K562 (cell line): ENCODE measurements around the gene CUX1. TPM values are rescaled to one million over a fixed set of nuclear protein-coding genes. Genes with fewer than 3 reads are reported as not detected.

Experiments
- ATAC-seq: fragments of 200-7000 bp; cut with Tn5 transposase; 3 replicates; pipeline ENCODE4 v1.9.1; 2020; ENCODE audit warnings: moderate library complexity
- BruUV-seq: library from RNA; stranded (reverse); fragments of 400-500 nt; replicated peaks from 2 replicates; lab custom pipeline; 2021; lab: Mats Ljungman, UMichigan
- CTCF ChIA-PET: fragments of 300-600 bp; formaldehyde crosslinking; extraction: SDS; loops from one replicate; lab custom pipeline; 2021; ENCODE audit warnings: low intra/inter-chr PET ratio; lab: Yijun Ruan, JAX
- POLR2A ChIA-PET: fragments of 300-600, 350-650 bp; sonication (Branson Sonifier 250); formaldehyde crosslinking; extraction: SDS; loops from one replicate; lab custom pipeline; 2021; ENCODE audit warnings: antibody characterized with exemption, inconsistent platforms; lab: Yijun Ruan, JAX
- DNase-seq, 4 experiments: peaks; one replicate each; pipeline versions ENCODE4 v3.0.0 to v3.0.0-alpha.2; 2011 to 2018; ENCODE audit warnings: low spot score in 3 of 4, mixed read lengths in 3 of 4; ENCODE audit errors: extremely low read depth in 1 of 4
- FAIRE-seq: peaks from 2 replicates; lab custom pipeline; 2011; peaks lifted over from hg19 to GRCh38; lab: Jason Lieb, UNC
- H2AFZ ChIP-seq: 2 replicates; pipeline ENCODE4 v1.6.0; 2011; ENCODE audit warnings: low read depth, low read length, control low read depth, inconsistent platforms
- H3K27ac ChIP-seq: fragments of 200-600 bp; 3 replicates; pipeline ENCODE4 v1.8.0; 2011; ENCODE audit warnings: low read depth, mild to moderate bottlenecking, control low read depth, inconsistent platforms, low read length, moderate library complexity, mixed read lengths; ENCODE audit errors: extremely low read depth
- H3K27me3 ChIP-seq, 2 experiments: fragments of 300-600 bp in 1 of 2; 2 replicates in 1 of 2; 3 replicates in 1 of 2; pipeline versions ENCODE4 v1.6.0 to v1.8.0; 2011; ENCODE audit warnings: inconsistent platforms in 2 of 2, low read length in 2 of 2, mild to moderate bottlenecking in 1 of 2, mixed read lengths in 1 of 2, moderate library complexity in 1 of 2; ENCODE audit not compliant: control insufficient read depth in 2 of 2, insufficient read depth in 2 of 2
- H3K36me3 ChIP-seq: fragments of 300-600 bp; 3 replicates; pipeline ENCODE4 v1.8.0; 2011; ENCODE audit warnings: mild to moderate bottlenecking, low read length, inconsistent platforms; ENCODE audit not compliant: control insufficient read depth, insufficient read depth
- H3K4me1 ChIP-seq, 2 experiments: fragments of 200-600 bp in 1 of 2; replicated peaks in 1 of 2; 2 replicates in 1 of 2; 3 replicates in 1 of 2; pipeline versions ENCODE4 v1.5.1 to v1.8.0; 2011; ENCODE audit warnings: inconsistent platforms in 2 of 2, low read length in 2 of 2, mild to moderate bottlenecking in 1 of 2, mixed read lengths in 1 of 2, moderate library complexity in 1 of 2; ENCODE audit not compliant: control insufficient read depth in 2 of 2, insufficient read depth in 2 of 2
- H3K4me2 ChIP-seq: 2 replicates; pipeline ENCODE4 v1.6.1; 2011; ENCODE audit warnings: low read length, control low read depth, inconsistent platforms, mixed read lengths; ENCODE audit not compliant: insufficient read depth
- H3K4me3 ChIP-seq: fragments of 200-600 bp; sonication (generic), shearing (Covaris generic); 2 replicates; pipeline ENCODE4 v1.5.1; 2016; ENCODE audit warnings: control low read depth, inconsistent platforms
- H3K79me2 ChIP-seq: fragments of 200-600 bp; 3 replicates; pipeline ENCODE4 v1.8.0; 2011; ENCODE audit warnings: low read length, inconsistent platforms; ENCODE audit not compliant: control insufficient read depth, insufficient read depth
- H3K9ac ChIP-seq, 2 experiments: 2 replicates each; pipeline versions ENCODE4 v1.6.0 to v1.6.1; 2011; ENCODE audit warnings: low read depth in 2 of 2, low read length in 2 of 2, control low read depth in 1 of 2, inconsistent platforms in 1 of 2, mild to moderate bottlenecking in 1 of 2, mixed read lengths in 1 of 2; ENCODE audit not compliant: insufficient read depth in 1 of 2
- H3K9me1 ChIP-seq: one replicate; pipeline ENCODE4 v1.6.0; 2011; ENCODE audit warnings: inconsistent platforms, mild to moderate bottlenecking, low read length, moderate library complexity; ENCODE audit not compliant: control insufficient read depth, insufficient read depth
- H3K9me3 ChIP-seq: replicated peaks from 2 replicates; pipeline ENCODE4 v1.5.1; 2011; ENCODE audit warnings: low read depth, low read length, inconsistent platforms; ENCODE audit not compliant: control insufficient read depth, insufficient read depth
- H4K20me1 ChIP-seq: replicated peaks from 2 replicates; pipeline ENCODE4 v1.6.1; 2011; ENCODE audit warnings: low read length, inconsistent platforms, mixed read lengths; ENCODE audit not compliant: control insufficient read depth, insufficient read depth
- ATF7 ChIP-seq: fragments of 450-650 bp; IDR thresholded peaks from 2 replicates; pipeline ENCODE4 v1.7.1; 2014; ENCODE audit warnings: mild to moderate bottlenecking, moderate library complexity
- HCFC1 ChIP-seq: IDR thresholded peaks from 2 replicates; pipeline ENCODE4 v1.6.1; 2012; ENCODE audit warnings: low read depth, low read length, improper control_type of control experiment
- RBM15 ChIP-seq: fragments of 200-400 bp; formaldehyde crosslinking; IDR thresholded peaks from 2 replicates; pipeline ENCODE4 v1.6.1; 2018; ENCODE audit warnings: mild to moderate bottlenecking, low read length, moderate library complexity; ENCODE audit not compliant: insufficient read depth
- ZC3H4 ChIP-seq: sonication (generic); formaldehyde crosslinking; IDR thresholded peaks from 2 replicates; pipeline ENCODE4 v1.9.0; 2021; ENCODE audit warnings: missing genetic modification reagents, borderline replicate concordance
- ZNF778 ChIP-seq: fragments of 450-650 bp; formaldehyde crosslinking; IDR thresholded peaks from 2 replicates; pipeline ENCODE4 v1.4.0; 2020; ENCODE audit warnings: mild to moderate bottlenecking, moderate library complexity
- WGBS: fragments of 100-300 bp; shearing (Covaris generic); methylation state at CpG from one replicate; pipeline ENCODE4 v1.1.6; 2016; ENCODE audit warnings: low coverage, mixed read lengths; ENCODE audit not compliant: insufficient coverage; ENCODE audit errors: missing lambda C conversion rate; 5-methylcytosine and 5-hydroxymethylcytosine counted together
- in situ Hi-C: fragments of 300-500 bp; cut with MboI; formaldehyde crosslinking; loops from 4 replicates; pipeline ENCODE4 v1.15.0; 2018; ENCODE audit warnings: inconsistent platforms, mixed read lengths
- intact Hi-C: fragments of 100-400 bp; cut with micrococcal nuclease; formaldehyde crosslinking; loops from 2 replicates; pipeline ENCODE4 v1.14.2; 2022
- polyA plus RNA-seq, 8 experiments: library from polyadenylated mRNA; depleted of rRNA in 4 of 8; stranded (reverse) in 5 of 8; unstranded in 3 of 8; fragments of >200 nt; fragmentation: Nextera tagmentation in 2 of 8; fragmentation: Illumina TruSeq in 1 of 8; extraction: Ambion mirVana in 2 of 8; extraction: Trizol in 1 of 8; gene quantifications; 2 replicates each; pipeline versions ENCODE4 v1.2.1 to v1.2.3, GENCODE V29; 2011 to 2014; ENCODE audit warnings: inconsistent platforms in 1 of 8, missing spikeins in 1 of 8
- total RNA-seq, 7 experiments: library from RNA; depleted of rRNA in 6 of 7; stranded (reverse); fragments of >200 nt in 6 of 7; fragmentation: Illumina TruSeq in 2 of 7; extraction: Trizol in 2 of 7; gene quantifications; 2 replicates each; pipeline versions ENCODE4 v1.2.1 to v1.2.3, GENCODE V29; 2011 to 2021; ENCODE audit warnings: low replicate concordance in 1 of 7
- TF ChIP-seq, protein P1 (sequence below): fragments of 450-650 bp; formaldehyde crosslinking; IDR thresholded peaks from 2 replicates; pipeline ENCODE4 v1.4.0; 2022; ENCODE audit warnings: missing genetic modification characterization
- TF ChIP-seq, protein P2 (sequence below): fragments of 450-650 bp; IDR thresholded peaks from 2 replicates; pipeline ENCODE4 v1.6.1; 2016; ENCODE audit warnings: mild to moderate bottlenecking, moderate library complexity

The CUX1 gene
- total and polyA plus RNA-seq, 9 of the 15 experiments (the other 6 are each of a cell fraction or from before 2014, with no cell fraction given): 3.6 to 55.3 (median 25.2) TPM

DNA sequence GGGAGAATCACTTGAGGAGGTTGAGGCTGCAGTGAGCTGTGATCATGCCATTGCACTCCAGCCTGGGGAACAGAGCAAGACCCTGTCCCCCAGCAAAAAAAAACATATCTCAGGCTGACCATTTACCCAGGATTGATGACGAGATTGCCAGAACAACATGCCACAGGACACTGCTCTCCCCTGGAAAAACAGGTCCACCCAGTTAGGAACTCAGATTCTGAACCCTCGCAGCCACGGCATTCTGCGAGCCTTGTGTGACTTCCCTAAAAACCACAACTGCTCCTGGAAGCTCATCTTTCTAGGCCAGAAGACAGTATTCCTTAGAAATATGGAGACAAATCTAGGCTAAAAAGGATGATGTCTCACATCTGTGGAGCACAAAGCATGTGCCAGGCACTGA, 427.2 kb downstream of the CUX1 start:
- Histone ChIP-seq H3K79me2 (no peaks in the 10 kb centered on the region), H3K36me3 (peaks cover 42% of the 10 kb centered on the region), H3K4me3 (no peak overlapping the region), H4K20me1 (no peaks in the 10 kb centered on the region), H3K27ac (no peak overlapping the region), H3K9ac (peak overlapping the region in 1 of 2 experiments; percentile 65; a peak in 1 of 4 replicates), H2AFZ (no peak overlapping the region), H3K9me1 (no peaks in the 10 kb centered on the region), H3K9me3 (no peaks in the 10 kb centered on the region), H3K27me3 (no peaks in the 10 kb centered on the region), H3K4me2 (no peak overlapping the region), H3K4me1 (peaks cover 0 to 5% of the 10 kb centered on the region in 2 experiments; a peak in 2 of 5 replicates)
- 81% methylated on average over 4 of the region's 4 CpGs for WGBS
- no peak for TF ChIP-seq RBM15
- TF ChIP-seq, protein P1, sequence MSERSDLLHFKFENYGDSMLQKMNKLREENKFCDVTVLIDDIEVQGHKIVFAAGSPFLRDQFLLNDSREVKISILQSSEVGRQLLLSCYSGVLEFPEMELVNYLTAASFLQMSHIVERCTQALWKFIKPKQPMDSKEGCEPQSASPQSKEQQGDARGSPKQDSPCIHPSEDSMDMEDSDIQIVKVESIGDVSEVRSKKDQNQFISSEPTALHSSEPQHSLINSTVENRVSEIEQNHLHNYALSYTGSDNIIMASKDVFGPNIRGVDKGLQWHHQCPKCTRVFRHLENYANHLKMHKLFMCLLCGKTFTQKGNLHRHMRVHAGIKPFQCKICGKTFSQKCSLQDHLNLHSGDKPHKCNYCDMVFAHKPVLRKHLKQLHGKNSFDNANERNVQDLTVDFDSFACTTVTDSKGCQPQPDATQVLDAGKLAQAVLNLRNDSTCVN: no peak
- TF ChIP-seq HCFC1: no peak
- TF ChIP-seq ATF7: no peak
- TF ChIP-seq, protein P2, sequence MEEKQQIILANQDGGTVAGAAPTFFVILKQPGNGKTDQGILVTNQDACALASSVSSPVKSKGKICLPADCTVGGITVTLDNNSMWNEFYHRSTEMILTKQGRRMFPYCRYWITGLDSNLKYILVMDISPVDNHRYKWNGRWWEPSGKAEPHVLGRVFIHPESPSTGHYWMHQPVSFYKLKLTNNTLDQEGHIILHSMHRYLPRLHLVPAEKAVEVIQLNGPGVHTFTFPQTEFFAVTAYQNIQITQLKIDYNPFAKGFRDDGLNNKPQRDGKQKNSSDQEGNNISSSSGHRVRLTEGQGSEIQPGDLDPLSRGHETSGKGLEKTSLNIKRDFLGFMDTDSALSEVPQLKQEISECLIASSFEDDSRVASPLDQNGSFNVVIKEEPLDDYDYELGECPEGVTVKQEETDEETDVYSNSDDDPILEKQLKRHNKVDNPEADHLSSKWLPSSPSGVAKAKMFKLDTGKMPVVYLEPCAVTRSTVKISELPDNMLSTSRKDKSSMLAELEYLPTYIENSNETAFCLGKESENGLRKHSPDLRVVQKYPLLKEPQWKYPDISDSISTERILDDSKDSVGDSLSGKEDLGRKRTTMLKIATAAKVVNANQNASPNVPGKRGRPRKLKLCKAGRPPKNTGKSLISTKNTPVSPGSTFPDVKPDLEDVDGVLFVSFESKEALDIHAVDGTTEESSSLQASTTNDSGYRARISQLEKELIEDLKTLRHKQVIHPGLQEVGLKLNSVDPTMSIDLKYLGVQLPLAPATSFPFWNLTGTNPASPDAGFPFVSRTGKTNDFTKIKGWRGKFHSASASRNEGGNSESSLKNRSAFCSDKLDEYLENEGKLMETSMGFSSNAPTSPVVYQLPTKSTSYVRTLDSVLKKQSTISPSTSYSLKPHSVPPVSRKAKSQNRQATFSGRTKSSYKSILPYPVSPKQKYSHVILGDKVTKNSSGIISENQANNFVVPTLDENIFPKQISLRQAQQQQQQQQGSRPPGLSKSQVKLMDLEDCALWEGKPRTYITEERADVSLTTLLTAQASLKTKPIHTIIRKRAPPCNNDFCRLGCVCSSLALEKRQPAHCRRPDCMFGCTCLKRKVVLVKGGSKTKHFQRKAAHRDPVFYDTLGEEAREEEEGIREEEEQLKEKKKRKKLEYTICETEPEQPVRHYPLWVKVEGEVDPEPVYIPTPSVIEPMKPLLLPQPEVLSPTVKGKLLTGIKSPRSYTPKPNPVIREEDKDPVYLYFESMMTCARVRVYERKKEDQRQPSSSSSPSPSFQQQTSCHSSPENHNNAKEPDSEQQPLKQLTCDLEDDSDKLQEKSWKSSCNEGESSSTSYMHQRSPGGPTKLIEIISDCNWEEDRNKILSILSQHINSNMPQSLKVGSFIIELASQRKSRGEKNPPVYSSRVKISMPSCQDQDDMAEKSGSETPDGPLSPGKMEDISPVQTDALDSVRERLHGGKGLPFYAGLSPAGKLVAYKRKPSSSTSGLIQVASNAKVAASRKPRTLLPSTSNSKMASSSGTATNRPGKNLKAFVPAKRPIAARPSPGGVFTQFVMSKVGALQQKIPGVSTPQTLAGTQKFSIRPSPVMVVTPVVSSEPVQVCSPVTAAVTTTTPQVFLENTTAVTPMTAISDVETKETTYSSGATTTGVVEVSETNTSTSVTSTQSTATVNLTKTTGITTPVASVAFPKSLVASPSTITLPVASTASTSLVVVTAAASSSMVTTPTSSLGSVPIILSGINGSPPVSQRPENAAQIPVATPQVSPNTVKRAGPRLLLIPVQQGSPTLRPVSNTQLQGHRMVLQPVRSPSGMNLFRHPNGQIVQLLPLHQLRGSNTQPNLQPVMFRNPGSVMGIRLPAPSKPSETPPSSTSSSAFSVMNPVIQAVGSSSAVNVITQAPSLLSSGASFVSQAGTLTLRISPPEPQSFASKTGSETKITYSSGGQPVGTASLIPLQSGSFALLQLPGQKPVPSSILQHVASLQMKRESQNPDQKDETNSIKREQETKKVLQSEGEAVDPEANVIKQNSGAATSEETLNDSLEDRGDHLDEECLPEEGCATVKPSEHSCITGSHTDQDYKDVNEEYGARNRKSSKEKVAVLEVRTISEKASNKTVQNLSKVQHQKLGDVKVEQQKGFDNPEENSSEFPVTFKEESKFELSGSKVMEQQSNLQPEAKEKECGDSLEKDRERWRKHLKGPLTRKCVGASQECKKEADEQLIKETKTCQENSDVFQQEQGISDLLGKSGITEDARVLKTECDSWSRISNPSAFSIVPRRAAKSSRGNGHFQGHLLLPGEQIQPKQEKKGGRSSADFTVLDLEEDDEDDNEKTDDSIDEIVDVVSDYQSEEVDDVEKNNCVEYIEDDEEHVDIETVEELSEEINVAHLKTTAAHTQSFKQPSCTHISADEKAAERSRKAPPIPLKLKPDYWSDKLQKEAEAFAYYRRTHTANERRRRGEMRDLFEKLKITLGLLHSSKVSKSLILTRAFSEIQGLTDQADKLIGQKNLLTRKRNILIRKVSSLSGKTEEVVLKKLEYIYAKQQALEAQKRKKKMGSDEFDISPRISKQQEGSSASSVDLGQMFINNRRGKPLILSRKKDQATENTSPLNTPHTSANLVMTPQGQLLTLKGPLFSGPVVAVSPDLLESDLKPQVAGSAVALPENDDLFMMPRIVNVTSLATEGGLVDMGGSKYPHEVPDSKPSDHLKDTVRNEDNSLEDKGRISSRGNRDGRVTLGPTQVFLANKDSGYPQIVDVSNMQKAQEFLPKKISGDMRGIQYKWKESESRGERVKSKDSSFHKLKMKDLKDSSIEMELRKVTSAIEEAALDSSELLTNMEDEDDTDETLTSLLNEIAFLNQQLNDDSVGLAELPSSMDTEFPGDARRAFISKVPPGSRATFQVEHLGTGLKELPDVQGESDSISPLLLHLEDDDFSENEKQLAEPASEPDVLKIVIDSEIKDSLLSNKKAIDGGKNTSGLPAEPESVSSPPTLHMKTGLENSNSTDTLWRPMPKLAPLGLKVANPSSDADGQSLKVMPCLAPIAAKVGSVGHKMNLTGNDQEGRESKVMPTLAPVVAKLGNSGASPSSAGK: no peak
- no peak for TF ChIP-seq ZNF778 (CRISPR knock-in tag)
- no peak for TF ChIP-seq ZC3H4 (CRISPR knock-in tag)
- ChIA-PET CTCF (no interaction called here), POLR2A (no interaction called here)
- intact Hi-C loops: no loop called here
- FAIRE-seq: no peak
- no TSS peak for BruUV-seq
- DNase-seq: no peak
- in situ Hi-C loops: no loop called here
- no peak for ATAC-seq
